Liver (tissue), 9 donors: ENCODE data around the gene LAMB1. TPM values are rescaled to one million over a fixed set of nuclear protein-coding genes. Genes with fewer than 3 reads are reported as not detected.

ENCODE experiments used
- DNase-seq: peaks from one replicate; pipeline ENCODE4 v3.0.0-alpha.2; 2017; ENCODE audit warnings: low spot score
- H3K27ac ChIP-seq, 2 donors: one replicate each; pipeline ENCODE4 v1.7.0; 2013; ENCODE audit warnings: inconsistent platforms in 2 of 2, low read length in 2 of 2, control low read depth in 1 of 2, low read depth in 1 of 2, mild to moderate bottlenecking in 1 of 2
- H3K27me3 ChIP-seq, 4 donors: one replicate each; pipeline versions ENCODE4 v1.6.1 to v1.7.0; 2013; ENCODE audit warnings: low read length in 3 of 4, inconsistent platforms in 1 of 4, mild to moderate bottlenecking in 1 of 4, moderate library complexity in 1 of 4; ENCODE audit not compliant: control insufficient read depth in 4 of 4, insufficient read depth in 4 of 4
- H3K36me3 ChIP-seq, 4 donors: one replicate each; pipeline versions ENCODE4 v1.6.1 to v1.7.0; 2013; ENCODE audit warnings: low read length in 3 of 4, mild to moderate bottlenecking in 3 of 4, low read depth in 1 of 4, moderate library complexity in 1 of 4; ENCODE audit not compliant: control insufficient read depth in 4 of 4, insufficient read depth in 3 of 4
- H3K4me1 ChIP-seq, 4 donors: one replicate each; pipeline versions ENCODE4 v1.6.1 to v1.7.0; 2013; ENCODE audit warnings: low read length in 3 of 4, mild to moderate bottlenecking in 3 of 4, moderate library complexity in 1 of 4; ENCODE audit not compliant: control insufficient read depth in 4 of 4, insufficient read depth in 4 of 4
- H3K4me3 ChIP-seq, 3 donors: one replicate each; pipeline versions ENCODE4 v1.6.1 to v1.7.0; 2013; ENCODE audit warnings: low read length in 3 of 3, control low read depth in 1 of 3, low read depth in 1 of 3, mild to moderate bottlenecking in 1 of 3
- H3K9ac ChIP-seq, 2 donors: one replicate each; pipeline ENCODE4 v1.7.0; 2013; ENCODE audit warnings: low read length in 2 of 2, mild to moderate bottlenecking in 2 of 2, moderate library complexity in 2 of 2, control low read depth in 1 of 2, low read depth in 1 of 2
- H3K9me3 ChIP-seq, 4 donors: one replicate each; pipeline versions ENCODE4 v1.6.1 to v1.7.0; 2013; ENCODE audit warnings: low read length in 3 of 4; ENCODE audit not compliant: control insufficient read depth in 4 of 4
- ATF3 ChIP-seq: IDR thresholded peaks from 2 replicates; pipeline ENCODE4 v1.6.1; 2016; ENCODE audit warnings: antibody characterized with exemption
- CTCF ChIP-seq: fragments of 150-350 bp; IDR thresholded peaks from 2 replicates; pipeline ENCODE4 v1.5.1; 2017; ENCODE audit warnings: improper control_type of control experiment, low read depth, low read length; ENCODE audit not compliant: missing input control
- EGR1 ChIP-seq, 2 donors: IDR thresholded peaks; 2 replicates each; pipeline ENCODE4 v1.6.1; 2016 to 2018; ENCODE audit warnings: antibody characterized with exemption in 2 of 2, low read depth in 2 of 2
- FOXA1 ChIP-seq: IDR thresholded peaks from 2 replicates; pipeline ENCODE4 v1.6.1; 2016; ENCODE audit warnings: antibody characterized with exemption
- FOXA2 ChIP-seq: IDR thresholded peaks from 2 replicates; pipeline ENCODE4 v1.6.1; 2016; ENCODE audit warnings: antibody characterized with exemption
- GABPA ChIP-seq, 2 donors: IDR thresholded peaks in 1 of 2; conservative IDR thresholded peaks in 1 of 2; 2 replicates each; pipeline ENCODE4 v1.6.1; 2016; ENCODE audit warnings: antibody characterized with exemption in 2 of 2, mild to moderate bottlenecking in 1 of 2, moderate library complexity in 1 of 2
- HNF4A ChIP-seq, 2 donors: conservative IDR thresholded peaks; 2 replicates each; pipeline ENCODE4 v1.6.1; 2016; ENCODE audit warnings: antibody characterized with exemption in 2 of 2, mild to moderate bottlenecking in 2 of 2
- HNF4G ChIP-seq: IDR thresholded peaks from 2 replicates; pipeline ENCODE4 v1.6.1; 2016; ENCODE audit warnings: antibody characterized with exemption
- JUND ChIP-seq, 2 donors: IDR thresholded peaks; 2 replicates each; pipeline ENCODE4 v1.6.1; 2016; ENCODE audit warnings: antibody characterized with exemption in 2 of 2
- MAX ChIP-seq: IDR thresholded peaks from 2 replicates; pipeline ENCODE4 v1.6.1; 2016; ENCODE audit warnings: antibody characterized with exemption
- NR2F2 ChIP-seq: IDR thresholded peaks from 2 replicates; pipeline ENCODE4 v1.6.1; 2016; ENCODE audit warnings: antibody characterized with exemption
- RAD21 ChIP-seq, 2 donors: IDR thresholded peaks; 2 replicates each; pipeline ENCODE4 v1.6.1; 2016; ENCODE audit warnings: antibody characterized with exemption in 2 of 2, mild to moderate bottlenecking in 2 of 2
- RXRA ChIP-seq, 2 donors: IDR thresholded peaks; 2 replicates each; pipeline ENCODE4 v1.6.1; 2017 to 2018; ENCODE audit warnings: antibody characterized with exemption in 2 of 2, mild to moderate bottlenecking in 1 of 2
- SP1 ChIP-seq: IDR thresholded peaks from 2 replicates; pipeline ENCODE4 v1.6.1; 2018; ENCODE audit warnings: antibody characterized with exemption, mild to moderate bottlenecking
- TAF1 ChIP-seq: conservative IDR thresholded peaks from 2 replicates; pipeline ENCODE4 v1.6.1; 2016; ENCODE audit warnings: antibody characterized with exemption, mild to moderate bottlenecking
- YY1 ChIP-seq: IDR thresholded peaks from 2 replicates; pipeline ENCODE4 v1.6.1; 2016; ENCODE audit warnings: antibody characterized with exemption, mild to moderate bottlenecking
- WGBS: extraction: QIAGEN DNeasy Blood & Tissue Kit; methylation state at CpG from one replicate; pipeline ENCODE4 v1.1.7; 2013; 5-methylcytosine and 5-hydroxymethylcytosine counted together
- polyA plus RNA-seq, 2 donors: library from polyadenylated mRNA; stranded (reverse) in 1 of 2; unstranded in 1 of 2; fragments of 200-250 nt in 1 of 2; fragments of >200 nt in 1 of 2; fragmentation: Nextera tagmentation in 1 of 2; extraction: Ambion mirVana in 1 of 2; gene quantifications; one replicate each; pipeline versions ENCODE4 v1.2.1 to v1.2.3, GENCODE V29; 2013 to 2015
- total RNA-seq, 2 donors: library from RNA; depleted of rRNA; stranded (reverse); fragments of >200 nt; gene quantifications; one replicate each; pipeline ENCODE4 v1.2.3, GENCODE V29; 2014
- TF ChIP-seq, protein P1 (sequence below): IDR thresholded peaks from 2 replicates; pipeline ENCODE4 v1.6.1; 2016; ENCODE audit warnings: antibody characterized with exemption, mild to moderate bottlenecking
- TF ChIP-seq, protein P2 (sequence below): IDR thresholded peaks from 2 replicates; pipeline ENCODE4 v1.6.1; 2016; ENCODE audit warnings: antibody characterized with exemption
- donor health status: healthy.
- donor health status: healthy.
- donor health status: healthy.
- donor health status: healthy.
- donor health status: healthy.

Gene LAMB1
- total and polyA plus RNA-seq, 4 donors: 12.6 to 63.1 (median 25.8) TPM

- Histone ChIP-seq H3K27ac (peak overlapping the region in 1 of 2 donors; percentile 44), H3K9ac (no peak overlapping the region), H3K4me1 (peaks cover 0 to 4% (median under 1%) of the 10 kb centered on the region in 4 donors), H3K36me3 (peaks cover 0 to 13% (median 4%) of the 10 kb centered on the region in 4 donors), H3K4me3 (no peak overlapping the region), H3K9me3 (no peaks in the 10 kb centered on the region), H3K27me3 (no peaks in the 10 kb centered on the region)
- DNase-seq: no peak
- TF ChIP-seq CTCF (no peak), TAF1 (no peak), JUND (IDR thresholded peaks at IDR 0.05) (no peak), FOXA1 (no peak), FOXA2 (no peak), HNF4G (no peak), NR2F2 (no peak), YY1 (no peak), GABPA (IDR thresholded peaks at IDR 0.05 in 1 of 2, conservative IDR thresholded peaks at IDR 0.05 in 1 of 2) (no peak), ATF3 (no peak), RXRA (IDR thresholded peaks at IDR 0.05) (no peak), EGR1 (IDR thresholded peaks at IDR 0.05; ENCODE audit: low read depth in 2 of 2) (no peak), SP1 (no peak), HNF4A (conservative IDR thresholded peaks at IDR 0.05) (no peak), MAX (no peak), RAD21 (IDR thresholded peaks at IDR 0.05) (no peak)
- TF ChIP-seq, protein P1, sequence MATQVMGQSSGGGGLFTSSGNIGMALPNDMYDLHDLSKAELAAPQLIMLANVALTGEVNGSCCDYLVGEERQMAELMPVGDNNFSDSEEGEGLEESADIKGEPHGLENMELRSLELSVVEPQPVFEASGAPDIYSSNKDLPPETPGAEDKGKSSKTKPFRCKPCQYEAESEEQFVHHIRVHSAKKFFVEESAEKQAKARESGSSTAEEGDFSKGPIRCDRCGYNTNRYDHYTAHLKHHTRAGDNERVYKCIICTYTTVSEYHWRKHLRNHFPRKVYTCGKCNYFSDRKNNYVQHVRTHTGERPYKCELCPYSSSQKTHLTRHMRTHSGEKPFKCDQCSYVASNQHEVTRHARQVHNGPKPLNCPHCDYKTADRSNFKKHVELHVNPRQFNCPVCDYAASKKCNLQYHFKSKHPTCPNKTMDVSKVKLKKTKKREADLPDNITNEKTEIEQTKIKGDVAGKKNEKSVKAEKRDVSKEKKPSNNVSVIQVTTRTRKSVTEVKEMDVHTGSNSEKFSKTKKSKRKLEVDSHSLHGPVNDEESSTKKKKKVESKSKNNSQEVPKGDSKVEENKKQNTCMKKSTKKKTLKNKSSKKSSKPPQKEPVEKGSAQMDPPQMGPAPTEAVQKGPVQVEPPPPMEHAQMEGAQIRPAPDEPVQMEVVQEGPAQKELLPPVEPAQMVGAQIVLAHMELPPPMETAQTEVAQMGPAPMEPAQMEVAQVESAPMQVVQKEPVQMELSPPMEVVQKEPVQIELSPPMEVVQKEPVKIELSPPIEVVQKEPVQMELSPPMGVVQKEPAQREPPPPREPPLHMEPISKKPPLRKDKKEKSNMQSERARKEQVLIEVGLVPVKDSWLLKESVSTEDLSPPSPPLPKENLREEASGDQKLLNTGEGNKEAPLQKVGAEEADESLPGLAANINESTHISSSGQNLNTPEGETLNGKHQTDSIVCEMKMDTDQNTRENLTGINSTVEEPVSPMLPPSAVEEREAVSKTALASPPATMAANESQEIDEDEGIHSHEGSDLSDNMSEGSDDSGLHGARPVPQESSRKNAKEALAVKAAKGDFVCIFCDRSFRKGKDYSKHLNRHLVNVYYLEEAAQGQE: no peak
- TF ChIP-seq, protein P2, sequence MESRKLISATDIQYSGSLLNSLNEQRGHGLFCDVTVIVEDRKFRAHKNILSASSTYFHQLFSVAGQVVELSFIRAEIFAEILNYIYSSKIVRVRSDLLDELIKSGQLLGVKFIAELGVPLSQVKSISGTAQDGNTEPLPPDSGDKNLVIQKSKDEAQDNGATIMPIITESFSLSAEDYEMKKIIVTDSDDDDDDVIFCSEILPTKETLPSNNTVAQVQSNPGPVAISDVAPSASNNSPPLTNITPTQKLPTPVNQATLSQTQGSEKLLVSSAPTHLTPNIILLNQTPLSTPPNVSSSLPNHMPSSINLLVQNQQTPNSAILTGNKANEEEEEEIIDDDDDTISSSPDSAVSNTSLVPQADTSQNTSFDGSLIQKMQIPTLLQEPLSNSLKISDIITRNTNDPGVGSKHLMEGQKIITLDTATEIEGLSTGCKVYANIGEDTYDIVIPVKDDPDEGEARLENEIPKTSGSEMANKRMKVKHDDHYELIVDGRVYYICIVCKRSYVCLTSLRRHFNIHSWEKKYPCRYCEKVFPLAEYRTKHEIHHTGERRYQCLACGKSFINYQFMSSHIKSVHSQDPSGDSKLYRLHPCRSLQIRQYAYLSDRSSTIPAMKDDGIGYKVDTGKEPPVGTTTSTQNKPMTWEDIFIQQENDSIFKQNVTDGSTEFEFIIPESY: no peak
- 95% methylated on average over 1 of the region's 1 CpG for WGBS
These were observed 65.4 kb downstream of the LAMB1 start for GRCh38 chr7:107937531-107937930.
